GM23338 (cell line): Measurements from ENCODE around the gene TRAF4. TPM values are rescaled to one million over a fixed set of nuclear protein-coding genes. Genes with fewer than 3 reads are reported as not detected.
A peak's percentile ranks its signal among the peaks of the same experiment; 100 is the strongest.

Experiments
- ATAC-seq: fragments of 200-7000 bp; cut with Tn5 transposase; 3 replicates; pipeline ENCODE4 v1.9.1; 2020
- DNase-seq: peaks from one replicate; pipeline ENCODE4 v3.0.0-alpha.2; 2015; ENCODE audit warnings: low spot score
- H2AFZ ChIP-seq: fragments of 200-600 bp; sonication (generic); 2 replicates; pipeline ENCODE4 v1.8.0; 2016; ENCODE audit warnings: antibody characterized with exemption, mild to moderate bottlenecking, moderate library complexity
- H3F3A ChIP-seq: fragments of 200-600 bp; sonication (generic); replicated peaks from 2 replicates; pipeline ENCODE4 v1.8.0; 2017; ENCODE audit warnings: antibody characterized with exemption, mixed run types, low read depth
- H3K27ac ChIP-seq: fragments of 200-600 bp; sonication (generic); 2 replicates; pipeline ENCODE4 v1.6.1; 2016; ENCODE audit warnings: low read depth
- H3K27me3 ChIP-seq: fragments of 200-600 bp; sonication (generic); 2 replicates; pipeline ENCODE4 v1.8.0; 2016; ENCODE audit warnings: mild to moderate bottlenecking, mixed run types, moderate library complexity; ENCODE audit not compliant: insufficient read depth
- H3K36me3 ChIP-seq: fragments of 200-600 bp; sonication (generic); 2 replicates; pipeline ENCODE4 v1.8.0; 2016; ENCODE audit warnings: mild to moderate bottlenecking; ENCODE audit not compliant: insufficient read depth
- H3K4me1 ChIP-seq: fragments of 200-600 bp; sonication (generic); 2 replicates; pipeline ENCODE4 v1.8.0; 2016; ENCODE audit warnings: mild to moderate bottlenecking, moderate library complexity; ENCODE audit not compliant: insufficient read depth
- H3K4me2 ChIP-seq: fragments of 200-600 bp; sonication (generic); 2 replicates; pipeline ENCODE4 v1.7.1; 2017; ENCODE audit warnings: mixed run types
- H3K4me3 ChIP-seq: fragments of 200-600 bp; sonication (generic); 2 replicates; pipeline ENCODE4 v1.6.1; 2016; ENCODE audit warnings: mixed run types
- H3K79me2 ChIP-seq: fragments of 200-600 bp; sonication (generic); replicated peaks from 2 replicates; pipeline ENCODE4 v1.8.0; 2017; ENCODE audit warnings: mild to moderate bottlenecking; ENCODE audit not compliant: insufficient read depth
- H3K9me2 ChIP-seq: fragments of 200-600 bp; sonication (generic); 2 replicates; pipeline ENCODE4 v1.8.0; 2017; ENCODE audit not compliant: insufficient read depth
- H4K20me1 ChIP-seq: fragments of 200-600 bp; sonication (generic); replicated peaks from 2 replicates; pipeline ENCODE4 v1.8.0; 2017; ENCODE audit warnings: mild to moderate bottlenecking; ENCODE audit not compliant: insufficient read depth
- H3K27ac Mint-ChIP-seq: 2 replicates; pipeline ENCODE4 v1.8.0; 2020; ENCODE audit warnings: inconsistent platforms, mild to moderate bottlenecking, moderate library complexity, mixed read lengths
- H3K27me3 Mint-ChIP-seq: 3 replicates; pipeline ENCODE4 v1.8.0; 2022; ENCODE audit warnings: low read depth, mild to moderate bottlenecking, moderate library complexity, mixed read lengths, inconsistent platforms; ENCODE audit not compliant: insufficient read depth, poor library complexity
- H3K36me3 Mint-ChIP-seq: 3 replicates; pipeline ENCODE4 v1.8.0; 2021; ENCODE audit warnings: low read depth, mild to moderate bottlenecking, inconsistent platforms, moderate library complexity, mixed read lengths
- H3K4me1 Mint-ChIP-seq: 3 replicates; pipeline ENCODE4 v1.8.0; 2020; ENCODE audit warnings: mild to moderate bottlenecking, inconsistent platforms, mixed read lengths
- H3K4me3 Mint-ChIP-seq: 3 replicates; pipeline ENCODE4 v1.8.0; 2021; ENCODE audit warnings: moderate library complexity, mild to moderate bottlenecking, inconsistent platforms, mixed read lengths
- H3K9me3 Mint-ChIP-seq: 3 replicates; pipeline ENCODE4 v1.8.0; 2020; ENCODE audit warnings: moderate library complexity, mild to moderate bottlenecking, inconsistent platforms, mixed read lengths
- CREB1 ChIP-seq: fragments of 250-450 bp; sonication (Bioruptor Pico); IDR thresholded peaks from 2 replicates; pipeline ENCODE4 v1.5.0; 2020; ENCODE audit warnings: low read depth, mild to moderate bottlenecking, moderate library complexity
- EZH2 ChIP-seq: fragments of 200-600 bp; sonication (generic); IDR thresholded peaks from one replicate; pipeline ENCODE4 v1.8.0; 2017; ENCODE audit warnings: antibody characterized with exemption, mild to moderate bottlenecking, low read depth; ENCODE audit not compliant: unreplicated experiment
- JUNB ChIP-seq: IDR thresholded peaks from one replicate; pipeline ENCODE4 v1.6.1; 2016; ENCODE audit warnings: antibody characterized with exemption; ENCODE audit not compliant: unreplicated experiment
- NANOG ChIP-seq: IDR thresholded peaks from 2 replicates; pipeline ENCODE4 v1.6.1; 2016; ENCODE audit warnings: antibody characterized with exemption, borderline replicate concordance
- POLR2AphosphoS5 ChIP-seq: IDR thresholded peaks from 2 replicates; pipeline ENCODE4 v1.6.1; 2016; ENCODE audit warnings: antibody characterized with exemption, low read depth
- STAT1 ChIP-seq: IDR thresholded peaks from one replicate; pipeline ENCODE4 v1.6.1; 2016; ENCODE audit warnings: antibody characterized with exemption; ENCODE audit not compliant: unreplicated experiment
- ZNF331 ChIP-seq: fragments of 250-450 bp; sonication (Bioruptor Pico); IDR thresholded peaks from 2 replicates; pipeline ENCODE4 v1.5.0; 2020; ENCODE audit warnings: low read depth, mild to moderate bottlenecking, moderate library complexity
- polyA plus RNA-seq: library from polyadenylated mRNA; unstranded; fragments of >200 nt; fragmentation: Nextera tagmentation; extraction: Ambion mirVana; gene quantifications from 2 replicates; pipeline ENCODE4 v1.2.1, GENCODE V29; 2016
- total RNA-seq: library from RNA; depleted of rRNA; stranded (reverse); fragments of >200 nt; shearing (Covaris generic); gene quantifications from 2 replicates; pipeline ENCODE4 v1.2.3, GENCODE V29; 2014
- TF ChIP-seq, protein P1 (sequence below): fragments of 250-450 bp; sonication (Bioruptor Pico); IDR thresholded peaks from 2 replicates; pipeline ENCODE4 v1.5.0; 2020; ENCODE audit warnings: mild to moderate bottlenecking, moderate library complexity
- TF ChIP-seq, protein P2 (sequence below), 2 experiments: fragments of 200-600 bp in 1 of 2; sonication (generic) in 1 of 2; conservative IDR thresholded peaks; 2 replicates each; pipeline versions ENCODE4 v1.5.1 to v1.6.1; 2016 to 2017; ENCODE audit warnings: antibody characterized with exemption in 2 of 2, low read depth in 2 of 2, mild to moderate bottlenecking in 2 of 2, moderate library complexity in 1 of 2
- TF ChIP-seq, protein P3 (sequence below): IDR thresholded peaks from 2 replicates; pipeline ENCODE4 v1.6.1; 2016; ENCODE audit warnings: antibody characterized with exemption

The TRAF4 gene
- total and polyA plus RNA-seq, 2 experiments from 2014 or later, result 63.5 to 152 TPM

DNA sequence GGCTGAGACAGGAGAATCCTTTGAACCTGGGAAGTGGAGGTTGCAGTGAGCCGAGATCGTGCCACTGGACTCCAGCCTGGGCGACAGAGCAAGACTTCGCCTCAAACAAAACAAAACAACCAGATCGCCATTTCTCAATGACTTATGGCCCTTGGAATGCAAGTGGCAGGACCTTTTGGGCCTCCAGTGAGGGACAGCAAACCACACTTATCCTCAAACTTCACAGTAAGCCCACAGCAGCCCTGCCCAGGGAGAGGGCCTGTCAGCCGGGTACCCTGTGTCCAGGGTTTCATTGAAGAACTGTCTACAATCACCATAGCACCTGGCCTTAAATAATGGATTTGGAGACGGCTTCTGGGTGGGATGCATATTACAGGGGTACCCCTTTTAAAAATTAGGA lies 11.7 kb downstream of the TRAF4 start (continued):
- TF ChIP-seq CREB1 (CRISPR knock-in tag), result no peak
- TF ChIP-seq, protein P1, sequence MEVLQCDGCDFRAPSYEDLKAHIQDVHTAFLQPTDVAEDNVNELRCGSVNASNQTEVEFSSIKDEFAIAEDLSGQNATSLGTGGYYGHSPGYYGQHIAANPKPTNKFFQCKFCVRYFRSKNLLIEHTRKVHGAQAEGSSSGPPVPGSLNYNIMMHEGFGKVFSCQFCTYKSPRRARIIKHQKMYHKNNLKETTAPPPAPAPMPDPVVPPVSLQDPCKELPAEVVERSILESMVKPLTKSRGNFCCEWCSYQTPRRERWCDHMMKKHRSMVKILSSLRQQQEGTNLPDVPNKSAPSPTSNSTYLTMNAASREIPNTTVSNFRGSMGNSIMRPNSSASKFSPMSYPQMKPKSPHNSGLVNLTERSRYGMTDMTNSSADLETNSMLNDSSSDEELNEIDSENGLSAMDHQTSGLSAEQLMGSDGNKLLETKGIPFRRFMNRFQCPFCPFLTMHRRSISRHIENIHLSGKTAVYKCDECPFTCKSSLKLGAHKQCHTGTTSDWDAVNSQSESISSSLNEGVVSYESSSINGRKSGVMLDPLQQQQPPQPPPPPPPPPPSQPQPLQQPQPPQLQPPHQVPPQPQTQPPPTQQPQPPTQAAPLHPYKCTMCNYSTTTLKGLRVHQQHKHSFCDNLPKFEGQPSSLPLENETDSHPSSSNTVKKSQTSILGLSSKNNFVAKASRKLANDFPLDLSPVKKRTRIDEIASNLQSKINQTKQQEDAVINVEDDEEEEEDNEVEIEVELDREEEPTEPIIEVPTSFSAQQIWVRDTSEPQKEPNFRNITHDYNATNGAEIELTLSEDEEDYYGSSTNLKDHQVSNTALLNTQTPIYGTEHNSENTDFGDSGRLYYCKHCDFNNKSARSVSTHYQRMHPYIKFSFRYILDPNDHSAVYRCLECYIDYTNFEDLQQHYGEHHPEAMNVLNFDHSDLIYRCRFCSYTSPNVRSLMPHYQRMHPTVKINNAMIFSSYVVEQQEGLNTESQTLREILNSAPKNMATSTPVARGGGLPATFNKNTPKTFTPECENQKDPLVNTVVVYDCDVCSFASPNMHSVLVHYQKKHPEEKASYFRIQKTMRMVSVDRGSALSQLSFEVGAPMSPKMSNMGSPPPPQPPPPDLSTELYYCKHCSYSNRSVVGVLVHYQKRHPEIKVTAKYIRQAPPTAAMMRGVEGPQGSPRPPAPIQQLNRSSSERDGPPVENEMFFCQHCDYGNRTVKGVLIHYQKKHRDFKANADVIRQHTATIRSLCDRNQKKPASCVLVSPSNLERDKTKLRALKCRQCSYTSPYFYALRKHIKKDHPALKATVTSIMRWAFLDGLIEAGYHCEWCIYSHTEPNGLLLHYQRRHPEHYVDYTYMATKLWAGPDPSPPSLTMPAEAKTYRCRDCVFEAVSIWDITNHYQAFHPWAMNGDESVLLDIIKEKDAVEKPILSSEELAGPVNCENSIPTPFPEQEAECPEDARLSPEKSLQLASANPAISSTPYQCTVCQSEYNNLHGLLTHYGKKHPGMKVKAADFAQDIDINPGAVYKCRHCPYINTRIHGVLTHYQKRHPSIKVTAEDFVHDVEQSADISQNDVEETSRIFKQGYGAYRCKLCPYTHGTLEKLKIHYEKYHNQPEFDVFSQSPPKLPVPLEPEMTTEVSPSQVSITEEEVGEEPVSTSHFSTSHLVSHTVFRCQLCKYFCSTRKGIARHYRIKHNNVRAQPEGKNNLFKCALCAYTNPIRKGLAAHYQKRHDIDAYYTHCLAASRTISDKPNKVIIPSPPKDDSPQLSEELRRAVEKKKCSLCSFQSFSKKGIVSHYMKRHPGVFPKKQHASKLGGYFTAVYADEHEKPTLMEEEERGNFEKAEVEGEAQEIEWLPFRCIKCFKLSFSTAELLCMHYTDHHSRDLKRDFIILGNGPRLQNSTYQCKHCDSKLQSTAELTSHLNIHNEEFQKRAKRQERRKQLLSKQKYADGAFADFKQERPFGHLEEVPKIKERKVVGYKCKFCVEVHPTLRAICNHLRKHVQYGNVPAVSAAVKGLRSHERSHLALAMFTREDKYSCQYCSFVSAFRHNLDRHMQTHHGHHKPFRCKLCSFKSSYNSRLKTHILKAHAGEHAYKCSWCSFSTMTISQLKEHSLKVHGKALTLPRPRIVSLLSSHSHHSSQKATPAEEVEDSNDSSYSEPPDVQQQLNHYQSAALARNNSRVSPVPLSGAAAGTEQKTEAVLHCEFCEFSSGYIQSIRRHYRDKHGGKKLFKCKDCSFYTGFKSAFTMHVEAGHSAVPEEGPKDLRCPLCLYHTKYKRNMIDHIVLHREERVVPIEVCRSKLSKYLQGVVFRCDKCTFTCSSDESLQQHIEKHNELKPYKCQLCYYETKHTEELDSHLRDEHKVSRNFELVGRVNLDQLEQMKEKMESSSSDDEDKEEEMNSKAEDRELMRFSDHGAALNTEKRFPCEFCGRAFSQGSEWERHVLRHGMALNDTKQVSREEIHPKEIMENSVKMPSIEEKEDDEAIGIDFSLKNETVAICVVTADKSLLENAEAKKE (CRISPR knock-in tag), result no peak
- TF ChIP-seq STAT1, result no peak

DNA sequence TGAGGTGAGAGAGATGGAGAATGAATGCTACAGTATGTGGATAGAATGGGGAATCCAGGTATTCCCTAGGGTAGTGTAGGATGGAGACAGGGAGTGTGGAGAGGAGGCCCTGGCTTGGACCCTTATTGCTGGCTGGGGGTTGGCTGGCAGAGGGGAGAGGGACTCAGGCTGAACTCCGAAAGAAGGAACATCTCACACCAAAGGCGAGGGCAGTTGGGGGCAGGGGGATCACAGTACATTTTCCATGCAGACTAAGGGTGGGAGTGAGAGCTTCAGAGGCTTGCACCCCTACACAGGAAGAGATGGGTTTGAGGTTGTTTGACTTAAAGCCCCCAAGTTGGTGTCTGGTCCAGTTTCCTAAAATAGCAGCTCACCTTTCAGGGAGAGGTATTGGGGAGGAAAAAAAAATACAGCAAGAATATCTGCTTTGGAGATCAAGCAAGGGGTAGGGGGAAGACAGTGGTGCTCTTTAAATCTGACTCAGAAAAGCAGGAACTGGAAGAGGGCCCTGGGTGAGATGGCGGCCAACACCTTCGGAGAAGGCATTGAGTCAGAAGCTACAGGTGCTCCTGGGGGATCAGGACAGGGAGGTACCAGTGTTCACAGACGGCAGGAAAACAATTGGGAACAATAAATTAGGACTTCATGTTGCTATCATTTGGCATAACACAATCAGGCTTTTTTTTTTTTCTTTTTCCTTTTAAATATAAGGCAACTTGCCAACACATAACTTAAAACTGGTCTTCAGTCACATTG lies 12.4 kb downstream of the TRAF4 start:
- Histone ChIP-seq H2AFZ (no peak overlapping the region), H3K4me1 (peaks cover 28% of the 10 kb centered on the region), H3K27me3 (no peaks in the 10 kb centered on the region), H3K36me3 (peaks cover 10% of the 10 kb centered on the region; the same call in 1 of the 2 replicates), H3K79me2 (peaks cover 8% of the 10 kb centered on the region; the same call in 1 of the 2 replicates), H3F3A (peaks cover 56% of the 10 kb centered on the region), H4K20me1 (peaks cover 14% of the 10 kb centered on the region), H3K4me3 (no peak overlapping the region), H3K4me2 (no peak overlapping the region; the same call in 1 of the 2 replicates), H3K27ac (0 out of 2 replicates have a peak overlapping the region, but pooled peaks have one; percentile 20), H3K9me2 (no peaks in the 10 kb centered on the region)
- peak overlapping the region; percentile 11 for H3K27ac Mint-ChIP-seq
- no peak overlapping the region; the same call in 2 of the 3 replicates for H3K4me3 Mint-ChIP-seq
- H3K9me3 Mint-ChIP-seq, result no peaks in the 10 kb centered on the region; the same call in 2 of the 3 replicates
- H3K27me3 Mint-ChIP-seq, result peaks cover 42% of the 10 kb centered on the region
- peaks cover 49% of the 10 kb centered on the region for H3K4me1 Mint-ChIP-seq
- no peak for ATAC-seq
- DNase-seq, result no peak
- H3K36me3 Mint-ChIP-seq, result peaks cover 60% of the 10 kb centered on the region
- TF ChIP-seq NANOG, result no peak
- TF ChIP-seq, protein P2, sequence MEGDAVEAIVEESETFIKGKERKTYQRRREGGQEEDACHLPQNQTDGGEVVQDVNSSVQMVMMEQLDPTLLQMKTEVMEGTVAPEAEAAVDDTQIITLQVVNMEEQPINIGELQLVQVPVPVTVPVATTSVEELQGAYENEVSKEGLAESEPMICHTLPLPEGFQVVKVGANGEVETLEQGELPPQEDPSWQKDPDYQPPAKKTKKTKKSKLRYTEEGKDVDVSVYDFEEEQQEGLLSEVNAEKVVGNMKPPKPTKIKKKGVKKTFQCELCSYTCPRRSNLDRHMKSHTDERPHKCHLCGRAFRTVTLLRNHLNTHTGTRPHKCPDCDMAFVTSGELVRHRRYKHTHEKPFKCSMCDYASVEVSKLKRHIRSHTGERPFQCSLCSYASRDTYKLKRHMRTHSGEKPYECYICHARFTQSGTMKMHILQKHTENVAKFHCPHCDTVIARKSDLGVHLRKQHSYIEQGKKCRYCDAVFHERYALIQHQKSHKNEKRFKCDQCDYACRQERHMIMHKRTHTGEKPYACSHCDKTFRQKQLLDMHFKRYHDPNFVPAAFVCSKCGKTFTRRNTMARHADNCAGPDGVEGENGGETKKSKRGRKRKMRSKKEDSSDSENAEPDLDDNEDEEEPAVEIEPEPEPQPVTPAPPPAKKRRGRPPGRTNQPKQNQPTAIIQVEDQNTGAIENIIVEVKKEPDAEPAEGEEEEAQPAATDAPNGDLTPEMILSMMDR (conservative IDR thresholded peaks at IDR 0.05; ENCODE audit: low read depth in 2 of 2), result no peak
- no peak for TF ChIP-seq ZNF331 (CRISPR knock-in tag)
- TF ChIP-seq EZH2, result no peak
- TF ChIP-seq JUNB, result no peak
- TF ChIP-seq STAT1, result no peak
- no peak for TF ChIP-seq POLR2AphosphoS5
- TF ChIP-seq, protein P3, sequence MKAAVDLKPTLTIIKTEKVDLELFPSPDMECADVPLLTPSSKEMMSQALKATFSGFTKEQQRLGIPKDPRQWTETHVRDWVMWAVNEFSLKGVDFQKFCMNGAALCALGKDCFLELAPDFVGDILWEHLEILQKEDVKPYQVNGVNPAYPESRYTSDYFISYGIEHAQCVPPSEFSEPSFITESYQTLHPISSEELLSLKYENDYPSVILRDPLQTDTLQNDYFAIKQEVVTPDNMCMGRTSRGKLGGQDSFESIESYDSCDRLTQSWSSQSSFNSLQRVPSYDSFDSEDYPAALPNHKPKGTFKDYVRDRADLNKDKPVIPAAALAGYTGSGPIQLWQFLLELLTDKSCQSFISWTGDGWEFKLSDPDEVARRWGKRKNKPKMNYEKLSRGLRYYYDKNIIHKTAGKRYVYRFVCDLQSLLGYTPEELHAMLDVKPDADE, result no peak
